GM12878 (cell line): ENCODE results near the gene MYCBP2. TPM values are rescaled to one million over a fixed set of nuclear protein-coding genes. Genes with fewer than 3 reads are reported as not detected.
A peak's percentile ranks its signal among the peaks of the same experiment; 100 is the strongest.

ENCODE experiments used
- EP300 ChIP-seq, 2 experiments: fragments of 150-350 bp in 1 of 2; IDR thresholded peaks; 2 replicates each; pipeline ENCODE4 v1.6.1; 2011 to 2012; ENCODE audit warnings: low read depth in 2 of 2, low read length in 2 of 2, borderline replicate concordance in 1 of 2, improper control_type of control experiment in 1 of 2, inconsistent platforms in 1 of 2; ENCODE audit not compliant: control insufficient read depth in 1 of 2
- FOXM1 ChIP-seq: IDR thresholded peaks from 2 replicates; pipeline ENCODE4 v1.6.1; 2012; ENCODE audit warnings: low read depth, mild to moderate bottlenecking, inconsistent platforms, low read length, moderate library complexity
- GABPA ChIP-seq: IDR thresholded peaks from 2 replicates; pipeline ENCODE4 v1.6.1; 2014; ENCODE audit warnings: antibody characterized with exemption, low read depth, mild to moderate bottlenecking, inconsistent platforms
- HDAC2 ChIP-seq: fragments of 200-600 bp; sonication (generic); IDR thresholded peaks from 2 replicates; pipeline ENCODE4 v1.6.1; 2017
- IRF3 ChIP-seq: fragments of 450-650 bp; IDR thresholded peaks from 2 replicates; pipeline ENCODE4 v1.6.1; 2014; ENCODE audit warnings: mild to moderate bottlenecking
- MEF2A ChIP-seq: IDR thresholded peaks from 2 replicates; pipeline ENCODE4 v1.6.1; 2011; ENCODE audit warnings: low read depth, mild to moderate bottlenecking, low read length, moderate library complexity; ENCODE audit not compliant: insufficient read depth
- MTA3 ChIP-seq: IDR thresholded peaks from 2 replicates; pipeline ENCODE4 v1.6.1; 2012; ENCODE audit warnings: low read length, inconsistent platforms, borderline replicate concordance
- NFYB ChIP-seq: IDR thresholded peaks from 2 replicates; pipeline ENCODE4 v1.6.1; 2011; ENCODE audit warnings: low read depth, mild to moderate bottlenecking, low read length, improper control_type of control experiment, moderate library complexity; ENCODE audit not compliant: insufficient read depth
- NR2F1 ChIP-seq: fragments of 450-650 bp; conservative IDR thresholded peaks from 2 replicates; pipeline ENCODE4 v1.6.1; 2017; ENCODE audit warnings: mild to moderate bottlenecking
- POU2F2 ChIP-seq: IDR thresholded peaks from 3 replicates; pipeline ENCODE4 v1.6.1; 2011; ENCODE audit warnings: low read depth, mild to moderate bottlenecking, low read length, borderline replicate concordance
- SMAD1 ChIP-seq: fragments of 450-650 bp; IDR thresholded peaks from 2 replicates; pipeline ENCODE4 v1.6.1; 2018; ENCODE audit warnings: mild to moderate bottlenecking, low read depth; ENCODE audit not compliant: partially characterized antibody
- SREBF1 ChIP-seq: IDR thresholded peaks from 2 replicates; pipeline ENCODE4 v1.6.1; 2012; ENCODE audit warnings: mild to moderate bottlenecking, low read length
- SRF ChIP-seq, 2 experiments: IDR thresholded peaks; 2 replicates each; pipeline ENCODE4 v1.6.1; 2011; ENCODE audit warnings: low read depth in 2 of 2, low read length in 2 of 2, mild to moderate bottlenecking in 1 of 2, moderate library complexity in 1 of 2
- STAT3 ChIP-seq: IDR thresholded peaks from 2 replicates; pipeline ENCODE4 v1.6.1; 2011; ENCODE audit warnings: low read depth, low read length, improper control_type of control experiment
- YBX1 ChIP-seq: fragments of 450-650 bp; IDR thresholded peaks from 2 replicates; pipeline ENCODE4 v1.6.1; 2016; ENCODE audit warnings: antibody characterized with exemption
- ZBED1 ChIP-seq: IDR thresholded peaks from 2 replicates; pipeline ENCODE4 v1.6.1; 2016; ENCODE audit warnings: borderline replicate concordance
- ZNF207 ChIP-seq: fragments of 450-650 bp; IDR thresholded peaks from 2 replicates; pipeline ENCODE4 v1.6.1; 2014; ENCODE audit warnings: antibody characterized with exemption, mild to moderate bottlenecking, borderline replicate concordance
- polyA plus RNA-seq, 11 experiments: library from polyadenylated mRNA; depleted of rRNA in 4 of 11; unstranded in 6 of 11; stranded (reverse) in 5 of 11; fragments of >200 nt; fragmentation: Nextera tagmentation in 4 of 11; fragmentation: Illumina TruSeq in 1 of 11; extraction: Ambion mirVana in 4 of 11; extraction: Trizol in 1 of 11; gene quantifications; 1 replicate in 1 of 11; 2 replicates in 10 of 11; pipeline versions ENCODE4 v1.2.1 to v1.2.3, GENCODE V29; 2011 to 2016; ENCODE audit warnings: inconsistent platforms in 2 of 11, missing spikeins in 2 of 11, low read depth in 1 of 11
- total RNA-seq, 4 experiments: library from RNA; depleted of rRNA in 3 of 4; stranded (reverse); fragments of >200 nt in 3 of 4; fragmentation: Illumina TruSeq in 1 of 4; extraction: Trizol in 1 of 4; gene quantifications; 2 replicates each; pipeline versions ENCODE4 v1.2.1 to v1.2.3, GENCODE V29; 2013 to 2021
- TF ChIP-seq, protein P1 (sequence below): fragments of 450-650 bp; IDR thresholded peaks from 2 replicates; pipeline ENCODE4 v1.6.1; 2018; ENCODE audit warnings: borderline replicate concordance, mild to moderate bottlenecking; ENCODE audit not compliant: partially characterized antibody
- TF ChIP-seq, protein P2 (sequence below): fragments of 450-650 bp; IDR thresholded peaks from 2 replicates; pipeline ENCODE4 v1.6.1; 2016; ENCODE audit warnings: mild to moderate bottlenecking, moderate library complexity, borderline replicate concordance
- TF ChIP-seq, protein P3 (sequence below): IDR thresholded peaks from 2 replicates; pipeline ENCODE4 v1.6.1; 2012; ENCODE audit warnings: low read depth, low read length, improper control_type of control experiment
- TF ChIP-seq, protein P4 (sequence below): fragments of 450-650 bp; IDR thresholded peaks from 2 replicates; pipeline ENCODE4 v1.6.1; 2017; ENCODE audit warnings: mild to moderate bottlenecking

MYCBP2 gene
- total and polyA plus RNA-seq, 10 of the 15 experiments (the other 5 are each of a cell fraction or from before 2014, with no cell fraction given), result 51.9 to 152 (median 98.2) TPM

- TF ChIP-seq, protein P1, sequence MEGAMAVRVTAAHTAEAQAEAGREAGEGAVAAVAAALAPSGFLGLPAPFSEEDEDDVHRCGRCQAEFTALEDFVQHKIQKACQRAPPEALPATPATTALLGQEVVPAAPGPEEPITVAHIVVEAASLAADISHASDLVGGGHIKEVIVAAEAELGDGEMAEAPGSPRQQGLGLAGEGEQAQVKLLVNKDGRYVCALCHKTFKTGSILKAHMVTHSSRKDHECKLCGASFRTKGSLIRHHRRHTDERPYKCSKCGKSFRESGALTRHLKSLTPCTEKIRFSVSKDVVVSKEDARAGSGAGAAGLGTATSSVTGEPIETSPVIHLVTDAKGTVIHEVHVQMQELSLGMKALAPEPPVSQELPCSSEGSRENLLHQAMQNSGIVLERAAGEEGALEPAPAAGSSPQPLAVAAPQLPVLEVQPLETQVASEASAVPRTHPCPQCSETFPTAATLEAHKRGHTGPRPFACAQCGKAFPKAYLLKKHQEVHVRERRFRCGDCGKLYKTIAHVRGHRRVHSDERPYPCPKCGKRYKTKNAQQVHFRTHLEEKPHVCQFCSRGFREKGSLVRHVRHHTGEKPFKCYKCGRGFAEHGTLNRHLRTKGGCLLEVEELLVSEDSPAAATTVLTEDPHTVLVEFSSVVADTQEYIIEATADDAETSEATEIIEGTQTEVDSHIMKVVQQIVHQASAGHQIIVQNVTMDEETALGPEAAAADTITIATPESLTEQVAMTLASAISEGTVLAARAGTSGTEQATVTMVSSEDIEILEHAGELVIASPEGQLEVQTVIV, result no peak
- TF ChIP-seq POU2F2, result no peak
- TF ChIP-seq, protein P2, sequence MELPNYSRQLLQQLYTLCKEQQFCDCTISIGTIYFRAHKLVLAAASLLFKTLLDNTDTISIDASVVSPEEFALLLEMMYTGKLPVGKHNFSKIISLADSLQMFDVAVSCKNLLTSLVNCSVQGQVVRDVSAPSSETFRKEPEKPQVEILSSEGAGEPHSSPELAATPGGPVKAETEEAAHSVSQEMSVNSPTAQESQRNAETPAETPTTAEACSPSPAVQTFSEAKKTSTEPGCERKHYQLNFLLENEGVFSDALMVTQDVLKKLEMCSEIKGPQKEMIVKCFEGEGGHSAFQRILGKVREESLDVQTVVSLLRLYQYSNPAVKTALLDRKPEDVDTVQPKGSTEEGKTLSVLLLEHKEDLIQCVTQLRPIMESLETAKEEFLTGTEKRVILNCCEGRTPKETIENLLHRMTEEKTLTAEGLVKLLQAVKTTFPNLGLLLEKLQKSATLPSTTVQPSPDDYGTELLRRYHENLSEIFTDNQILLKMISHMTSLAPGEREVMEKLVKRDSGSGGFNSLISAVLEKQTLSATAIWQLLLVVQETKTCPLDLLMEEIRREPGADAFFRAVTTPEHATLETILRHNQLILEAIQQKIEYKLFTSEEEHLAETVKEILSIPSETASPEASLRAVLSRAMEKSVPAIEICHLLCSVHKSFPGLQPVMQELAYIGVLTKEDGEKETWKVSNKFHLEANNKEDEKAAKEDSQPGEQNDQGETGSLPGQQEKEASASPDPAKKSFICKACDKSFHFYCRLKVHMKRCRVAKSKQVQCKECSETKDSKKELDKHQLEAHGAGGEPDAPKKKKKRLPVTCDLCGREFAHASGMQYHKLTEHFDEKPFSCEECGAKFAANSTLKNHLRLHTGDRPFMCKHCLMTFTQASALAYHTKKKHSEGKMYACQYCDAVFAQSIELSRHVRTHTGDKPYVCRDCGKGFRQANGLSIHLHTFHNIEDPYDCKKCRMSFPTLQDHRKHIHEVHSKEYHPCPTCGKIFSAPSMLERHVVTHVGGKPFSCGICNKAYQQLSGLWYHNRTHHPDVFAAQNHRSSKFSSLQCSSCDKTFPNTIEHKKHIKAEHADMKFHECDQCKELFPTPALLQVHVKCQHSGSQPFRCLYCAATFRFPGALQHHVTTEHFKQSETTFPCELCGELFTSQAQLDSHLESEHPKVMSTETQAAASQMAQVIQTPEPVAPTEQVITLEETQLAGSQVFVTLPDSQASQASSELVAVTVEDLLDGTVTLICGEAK, result no peak
- TF ChIP-seq HDAC2, result no peak
- TF ChIP-seq EP300 (IDR thresholded peaks at IDR 0.05; ENCODE audit: borderline replicate concordance in 1 of 2, control insufficient read depth in 1 of 2, low read depth in 2 of 2, low read length in 2 of 2), result peak; percentile 75 to 92
- TF ChIP-seq FOXM1, result peak; percentile 81; the same call in 1 of the 2 replicates
- peak; percentile 95 for TF ChIP-seq NR2F1
- TF ChIP-seq SMAD1, result peak; percentile 32
- no peak for TF ChIP-seq SRF (IDR thresholded peaks at IDR 0.05; ENCODE audit: low read depth in 2 of 2, low read length in 2 of 2)
- TF ChIP-seq, protein P3, sequence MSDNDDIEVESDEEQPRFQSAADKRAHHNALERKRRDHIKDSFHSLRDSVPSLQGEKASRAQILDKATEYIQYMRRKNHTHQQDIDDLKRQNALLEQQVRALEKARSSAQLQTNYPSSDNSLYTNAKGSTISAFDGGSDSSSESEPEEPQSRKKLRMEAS, result no peak
- TF ChIP-seq STAT3, result 0 out of 2 replicates have a peak, but pooled peaks have one; percentile 58
- no peak for TF ChIP-seq ZBED1
- TF ChIP-seq GABPA, result no peak
- no peak for TF ChIP-seq SREBF1
- no peak for TF ChIP-seq YBX1
- peak; percentile 87; the same call in 1 of the 2 replicates for TF ChIP-seq MTA3
- TF ChIP-seq MEF2A, result 0 out of 2 replicates have a peak, but pooled peaks have one; percentile 29
- TF ChIP-seq, protein P4, sequence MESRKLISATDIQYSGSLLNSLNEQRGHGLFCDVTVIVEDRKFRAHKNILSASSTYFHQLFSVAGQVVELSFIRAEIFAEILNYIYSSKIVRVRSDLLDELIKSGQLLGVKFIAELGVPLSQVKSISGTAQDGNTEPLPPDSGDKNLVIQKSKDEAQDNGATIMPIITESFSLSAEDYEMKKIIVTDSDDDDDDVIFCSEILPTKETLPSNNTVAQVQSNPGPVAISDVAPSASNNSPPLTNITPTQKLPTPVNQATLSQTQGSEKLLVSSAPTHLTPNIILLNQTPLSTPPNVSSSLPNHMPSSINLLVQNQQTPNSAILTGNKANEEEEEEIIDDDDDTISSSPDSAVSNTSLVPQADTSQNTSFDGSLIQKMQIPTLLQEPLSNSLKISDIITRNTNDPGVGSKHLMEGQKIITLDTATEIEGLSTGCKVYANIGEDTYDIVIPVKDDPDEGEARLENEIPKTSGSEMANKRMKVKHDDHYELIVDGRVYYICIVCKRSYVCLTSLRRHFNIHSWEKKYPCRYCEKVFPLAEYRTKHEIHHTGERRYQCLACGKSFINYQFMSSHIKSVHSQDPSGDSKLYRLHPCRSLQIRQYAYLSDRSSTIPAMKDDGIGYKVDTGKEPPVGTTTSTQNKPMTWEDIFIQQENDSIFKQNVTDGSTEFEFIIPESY, result no peak
- no peak for TF ChIP-seq IRF3
- TF ChIP-seq ZNF207, result no peak
- TF ChIP-seq NFYB, result no peak
These were observed 12.5 kb upstream of the MYCBP2 start (continued) for GRCh38 chr13:77339408-77339807.
